Activated naive CD8-positive, alpha-beta T cell treated with anti-CD3 and anti-CD28 coated beads, Interleukin-2, amount 50 U/mL, for 16 hours (primary cell): ENCODE measurements around the gene MRPS27.

Experiments
- DNase-seq: peaks from one replicate; pipeline ENCODE4 v3.0.0-alpha.2; 2020; ENCODE audit warnings: low read depth, low spot score

MRPS27 gene

GRCh38 chr5:72319976-72320752, at the start of gene MRPS27, which contains the start of gene PTCD2:
Gene MRPS27, minus strand, starts transcription at chr5:72320240. Its CDS starts 19 bp downstream, at chr5:72320221.
Gene PTCD2, plus strand, starts transcription at chr5:72320373. Its CDS starts 10 bp downstream, at chr5:72320383.
- DNase-seq: peak; percentile 90

GRCh38 chr5:72369711-72370110, 49.7 kb upstream of the MRPS27 start:
- DNase-seq: no peak

- DNase-seq: no peak
These were observed 49.3 kb upstream of the MRPS27 start for GRCh38 chr5:72369301-72369700.

GRCh38 chr5:72368271-72368670, 48.2 kb upstream of the MRPS27 start:
- DNase-seq: no peak

GRCh38 chr5:72366324-72366976, 46.4 kb upstream of the MRPS27 start:
- DNase-seq: no peak

GRCh38 chr5:72364951-72365350, 44.9 kb upstream of the MRPS27 start:
- DNase-seq: no peak

- no peak for DNase-seq
These were observed 44.1 kb upstream of the MRPS27 start for GRCh38 chr5:72364171-72364570.

GRCh38 chr5:72363166-72363802, 43.2 kb upstream of the MRPS27 start:
- DNase-seq: no peak

GRCh38 chr5:72359886-72360285, 39.8 kb upstream of the MRPS27 start:
- DNase-seq: no peak

GRCh38 chr5:72358925-72359324, 38.9 kb upstream of the MRPS27 start:
- no peak for DNase-seq

- no peak for DNase-seq
These were observed 36.3 kb upstream of the MRPS27 start for GRCh38 chr5:72356361-72356760.

GRCh38 chr5:72355706-72356299, 35.8 kb upstream of the MRPS27 start:
- DNase-seq: no peak

GRCh38 chr5:72353046-72353445, 33.0 kb upstream of the MRPS27 start:
- DNase-seq: no peak

- DNase-seq: no peak
These were observed 32.6 kb upstream of the MRPS27 start for GRCh38 chr5:72352616-72353015.

- DNase-seq: no peak
These were observed 31.3 kb upstream of the MRPS27 start for GRCh38 chr5:72351376-72351775.

- no peak for DNase-seq
These were observed 27.8 kb upstream of the MRPS27 start for GRCh38 chr5:72347801-72348308.

- no peak for DNase-seq
These were observed 26.4 kb upstream of the MRPS27 start for GRCh38 chr5:72346398-72346797.

- no peak for DNase-seq
These were observed 18.7 kb upstream of the MRPS27 start for GRCh38 chr5:72338689-72339209.

GRCh38 chr5:72337159-72337558, 17.1 kb upstream of the MRPS27 start:
- DNase-seq: no peak

- DNase-seq: no peak
These were observed 10.7 kb upstream of the MRPS27 start for GRCh38 chr5:72330712-72331111.

- DNase-seq: no peak
These were observed 8.1 kb upstream of the MRPS27 start for GRCh38 chr5:72328172-72328571.

GRCh38 chr5:72326306-72326649, 6.2 kb upstream of the MRPS27 start:
- no peak for DNase-seq
